ENCODE data around the gene ADCY5.

DNA sequence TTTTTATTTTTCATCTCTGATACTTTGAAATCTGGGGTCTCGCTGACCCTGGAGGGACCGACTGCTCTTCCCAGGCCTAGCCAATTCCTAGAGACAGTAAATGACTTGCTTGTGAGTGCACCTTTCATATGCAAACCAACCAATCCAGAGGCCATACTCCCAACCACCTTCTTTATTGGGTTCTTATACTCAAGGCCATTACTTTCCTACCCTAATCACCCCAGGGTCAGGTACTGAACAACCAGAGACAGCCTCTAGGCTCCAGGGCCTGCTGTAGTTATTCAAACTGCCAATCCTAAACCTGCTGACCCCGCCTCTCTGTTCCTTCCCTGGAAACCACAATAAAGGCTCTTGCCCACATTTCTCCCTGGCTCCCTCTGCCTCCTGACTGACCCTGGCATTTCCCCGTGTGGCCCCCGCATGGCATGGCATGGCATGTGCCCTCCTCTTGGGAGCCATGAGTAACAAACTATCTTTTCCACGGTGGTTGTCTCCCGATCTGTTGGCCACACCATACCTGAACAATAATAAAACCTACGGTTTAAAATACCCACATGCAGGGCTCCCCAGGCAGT is 42.9 kb downstream of the ADCY5 start:
- TF ChIP-seq, protein P1, sequence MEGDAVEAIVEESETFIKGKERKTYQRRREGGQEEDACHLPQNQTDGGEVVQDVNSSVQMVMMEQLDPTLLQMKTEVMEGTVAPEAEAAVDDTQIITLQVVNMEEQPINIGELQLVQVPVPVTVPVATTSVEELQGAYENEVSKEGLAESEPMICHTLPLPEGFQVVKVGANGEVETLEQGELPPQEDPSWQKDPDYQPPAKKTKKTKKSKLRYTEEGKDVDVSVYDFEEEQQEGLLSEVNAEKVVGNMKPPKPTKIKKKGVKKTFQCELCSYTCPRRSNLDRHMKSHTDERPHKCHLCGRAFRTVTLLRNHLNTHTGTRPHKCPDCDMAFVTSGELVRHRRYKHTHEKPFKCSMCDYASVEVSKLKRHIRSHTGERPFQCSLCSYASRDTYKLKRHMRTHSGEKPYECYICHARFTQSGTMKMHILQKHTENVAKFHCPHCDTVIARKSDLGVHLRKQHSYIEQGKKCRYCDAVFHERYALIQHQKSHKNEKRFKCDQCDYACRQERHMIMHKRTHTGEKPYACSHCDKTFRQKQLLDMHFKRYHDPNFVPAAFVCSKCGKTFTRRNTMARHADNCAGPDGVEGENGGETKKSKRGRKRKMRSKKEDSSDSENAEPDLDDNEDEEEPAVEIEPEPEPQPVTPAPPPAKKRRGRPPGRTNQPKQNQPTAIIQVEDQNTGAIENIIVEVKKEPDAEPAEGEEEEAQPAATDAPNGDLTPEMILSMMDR (IDR thresholded peaks at IDR 0.05), result no peak
- TF ChIP-seq POLR2A (IDR thresholded peaks at IDR 0.05), result no peak
